ENCODE results near the gene TMEM176A.

TMEM176A gene

DNA sequence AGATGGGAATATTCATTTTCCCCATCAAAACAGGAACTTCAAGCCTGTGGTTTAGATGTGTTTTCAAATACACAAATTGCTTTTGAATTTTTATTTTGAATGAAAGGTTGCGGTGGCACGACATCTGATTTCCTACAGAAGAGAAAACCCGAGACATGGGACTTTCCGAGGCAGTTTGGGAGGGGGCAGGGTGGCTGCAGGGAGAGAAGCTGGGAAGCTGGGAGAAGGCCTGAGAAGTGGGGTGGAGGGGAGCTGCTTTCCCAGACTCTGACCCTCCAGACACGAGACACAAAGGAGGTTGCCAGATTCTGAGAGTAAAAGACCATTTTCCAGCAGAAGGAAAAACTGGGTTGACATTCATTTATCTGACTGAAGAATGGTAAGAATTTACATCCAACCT, 19.6 kb downstream of the TMEM176A start:
- no peak for DNase-seq

DNA sequence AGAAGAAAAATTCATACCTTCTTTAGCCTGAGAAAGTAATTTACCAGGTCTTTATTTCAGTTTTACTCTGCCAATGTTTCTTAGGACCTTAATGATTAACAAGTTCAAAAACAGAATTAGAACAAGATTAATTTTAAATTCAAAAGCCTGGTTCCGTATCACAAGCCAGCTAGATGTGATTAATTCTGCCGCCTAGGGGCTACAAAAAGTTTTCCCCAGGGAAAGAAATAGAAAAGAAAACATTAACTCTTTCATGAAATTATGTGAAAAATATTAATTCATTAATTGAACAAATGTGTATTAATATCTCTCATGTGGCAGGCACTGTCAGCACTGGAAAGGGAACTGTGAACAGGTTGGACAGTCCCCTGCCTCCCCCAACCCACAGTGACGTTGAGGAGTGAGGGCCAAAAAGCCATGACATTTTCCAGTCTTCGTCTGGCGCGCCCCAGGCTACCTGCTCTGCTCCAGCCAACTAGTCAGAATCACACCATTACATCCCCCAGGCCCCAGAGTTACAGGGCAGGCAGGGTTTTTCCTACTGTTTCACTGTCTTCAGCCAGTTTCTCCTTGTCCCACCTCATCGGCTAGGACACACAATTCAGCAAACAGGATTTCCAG, 20.1 kb downstream of the TMEM176A start:
- no peak for DNase-seq

DNA sequence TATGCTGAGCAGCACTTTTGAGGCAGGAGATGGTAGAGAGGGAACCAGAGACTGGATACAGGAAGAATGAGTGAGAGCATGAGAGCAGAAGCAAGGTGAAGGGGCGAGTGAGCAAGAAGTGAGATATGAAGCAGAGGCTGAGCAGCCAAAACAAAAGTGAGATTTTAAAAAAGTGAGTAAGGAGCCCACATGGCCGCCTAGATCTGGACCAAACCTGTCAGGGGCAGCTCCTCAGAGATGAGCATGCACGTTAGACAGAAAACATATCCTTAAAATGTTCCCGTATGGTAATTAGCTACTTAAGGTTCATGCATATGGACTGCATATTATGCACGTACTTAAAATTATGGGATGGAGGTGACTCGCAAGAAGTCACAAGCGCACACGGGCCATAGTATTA, 22.5 kb downstream of the TMEM176A start:
- no peak for DNase-seq

DNA sequence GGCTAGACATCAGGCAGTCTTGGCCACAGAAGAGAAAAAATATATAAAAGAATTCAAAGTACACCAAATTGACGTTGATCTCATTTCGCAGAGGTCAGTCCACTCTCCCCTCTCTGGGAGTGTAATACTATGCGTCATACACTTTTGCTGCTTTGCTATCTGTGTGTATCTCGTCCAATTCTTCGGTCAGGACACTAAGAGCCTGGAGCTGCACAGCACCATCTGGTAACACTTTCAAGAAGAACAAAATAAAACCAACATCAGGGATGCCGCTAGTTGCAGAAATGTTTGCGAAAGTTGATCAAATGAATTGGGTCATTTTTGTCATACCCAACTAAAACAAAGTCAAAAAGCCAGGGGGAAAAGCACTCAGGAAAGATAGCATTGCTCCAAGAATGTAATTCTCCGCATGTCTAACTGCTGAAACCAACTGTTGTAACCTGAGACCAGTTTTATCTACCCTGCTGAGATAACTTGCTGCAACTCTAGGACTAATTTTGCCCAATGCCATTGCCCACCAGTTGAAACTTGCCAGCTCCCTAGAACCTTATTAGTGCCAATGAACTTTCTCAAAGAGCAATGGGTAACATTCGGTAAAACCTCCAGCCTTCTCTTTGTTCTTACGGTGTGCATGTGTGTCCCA, 23.0 kb downstream of the TMEM176A start:
- DNase-seq = no peak

DNA sequence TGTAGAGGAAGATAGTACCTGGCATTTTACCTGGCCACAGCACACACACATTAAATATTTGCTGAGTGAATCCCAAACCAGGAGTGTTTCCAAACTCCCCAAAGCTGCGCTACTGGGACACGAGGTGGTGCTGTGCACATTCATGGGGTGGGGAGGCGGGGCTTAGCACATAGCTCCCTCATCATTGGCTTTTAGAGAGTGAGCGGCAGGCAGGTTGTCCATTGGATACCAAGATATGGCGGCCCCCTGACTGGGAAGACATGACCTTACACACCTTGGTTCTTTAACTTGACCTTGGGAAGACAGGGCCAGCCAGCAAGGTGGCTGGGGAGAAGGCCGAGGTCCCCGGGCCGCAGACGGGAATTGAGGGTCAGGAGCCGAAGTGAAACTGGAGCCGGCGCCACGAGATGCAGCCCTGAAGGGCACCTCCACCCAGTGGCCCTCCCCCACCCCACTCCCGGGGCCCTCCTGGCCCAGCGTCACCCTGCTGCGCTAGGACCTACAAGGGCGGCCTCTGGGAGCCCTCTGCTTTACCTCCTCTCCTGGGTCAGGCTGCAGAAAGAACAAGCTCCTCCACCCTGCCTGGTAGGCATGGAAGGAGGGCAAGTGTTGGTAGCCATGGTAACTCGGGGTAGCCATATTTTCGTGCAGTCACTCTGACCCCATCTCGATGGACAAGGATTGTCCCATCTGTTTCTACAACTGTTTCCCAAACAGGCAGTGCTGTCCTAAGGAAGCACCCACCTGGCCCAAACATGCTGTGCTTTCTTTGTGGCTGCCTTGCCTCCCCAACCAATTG, 24.0 kb downstream of the TMEM176A start:
- DNase-seq = no peak

DNA sequence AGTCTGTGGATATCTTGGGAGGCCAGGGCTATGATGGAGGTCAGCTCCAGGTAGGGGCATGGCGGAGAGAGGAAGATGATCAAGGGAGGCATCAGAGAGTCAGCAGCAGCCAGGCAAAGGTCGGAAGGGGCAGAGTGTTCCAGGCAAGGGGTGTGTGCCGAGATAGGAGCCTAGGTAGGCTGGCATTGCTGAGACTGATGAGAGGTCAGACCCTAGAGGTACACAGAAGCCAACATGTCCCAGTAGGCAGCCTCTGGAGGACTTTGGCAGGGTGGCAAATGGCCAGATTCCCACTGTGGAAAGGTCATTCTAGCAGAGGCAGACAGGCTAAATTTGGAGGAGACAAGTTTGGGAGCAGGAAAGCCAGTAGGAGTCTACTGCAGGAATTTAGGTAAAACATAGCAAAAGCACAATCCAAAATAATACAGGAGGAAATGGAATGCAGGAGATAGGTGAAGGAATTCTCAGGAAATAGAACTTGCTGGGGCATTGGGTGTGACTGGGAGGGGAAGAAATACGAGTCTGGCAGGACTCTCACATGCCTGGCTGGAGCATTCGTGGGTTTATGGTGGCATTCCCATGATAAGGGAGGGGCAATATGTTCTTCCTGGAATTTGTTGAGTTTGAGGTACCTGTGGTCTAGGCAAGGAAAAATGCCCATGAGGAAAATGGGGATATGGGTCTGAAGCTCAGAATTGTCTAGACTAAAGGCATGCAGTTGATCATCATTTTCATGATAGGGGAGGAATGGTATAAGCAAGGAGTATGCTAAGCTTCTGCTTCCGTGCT, 25.7 kb downstream of the TMEM176A start:
- no peak for DNase-seq

DNA sequence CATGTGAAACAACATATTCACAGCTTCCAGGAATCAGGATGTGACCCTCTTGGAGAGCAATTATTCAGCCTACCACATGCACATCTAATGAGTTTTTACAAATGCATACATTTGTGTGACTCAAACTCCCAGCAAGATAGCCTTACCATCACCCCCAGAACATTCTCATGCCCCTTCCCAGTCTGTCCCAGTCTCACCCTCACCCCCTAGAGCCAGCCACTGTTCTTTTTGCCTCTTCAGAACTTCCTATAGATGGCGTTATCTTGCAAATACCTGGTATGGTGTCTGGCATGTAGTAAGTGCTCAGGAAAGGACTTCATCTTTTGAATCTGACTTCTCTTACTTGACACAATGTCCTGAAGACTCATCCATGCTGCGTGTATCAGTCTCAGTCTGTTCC, 27.8 kb downstream of the TMEM176A start:
- no peak for DNase-seq

DNA sequence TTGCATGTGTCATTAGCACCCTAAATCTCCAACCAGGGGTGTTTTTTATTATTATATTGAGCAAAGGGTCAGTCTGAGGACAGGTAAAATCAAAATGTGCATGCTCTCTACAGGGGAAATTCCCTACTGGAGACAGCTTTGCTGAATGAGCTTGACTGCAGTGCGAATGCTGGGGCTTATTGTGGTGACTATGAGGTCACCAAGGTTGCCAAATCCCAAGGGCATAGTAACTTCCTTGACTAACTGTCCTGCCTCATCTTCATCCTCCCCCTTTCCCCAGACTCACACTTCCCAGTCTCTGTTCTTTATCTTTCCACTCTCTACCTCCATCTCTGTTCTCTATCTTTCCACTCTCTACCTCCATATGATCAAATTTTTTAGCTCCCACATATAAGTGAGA, 28.9 kb downstream of the TMEM176A start:
- DNase-seq = no peak

DNA sequence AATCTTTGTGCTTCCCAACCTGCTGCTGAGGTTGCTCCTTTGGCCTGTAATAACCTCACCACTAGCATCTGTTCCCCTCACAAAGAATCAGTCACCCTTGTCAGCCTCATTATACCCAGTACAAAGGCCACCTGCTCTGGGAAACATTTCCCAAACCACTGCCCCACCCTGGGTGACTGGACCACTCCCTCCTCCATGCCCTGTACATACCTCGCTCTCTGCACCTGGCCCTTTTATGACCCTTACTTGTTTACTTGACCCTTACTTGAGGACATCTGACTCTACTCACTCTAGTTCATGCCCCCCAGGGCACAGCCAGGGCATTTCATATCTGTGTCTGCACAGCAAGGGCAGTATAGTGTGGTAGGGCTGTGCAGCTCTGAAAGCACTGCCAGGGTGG, 30.4 kb downstream of the TMEM176A start:
- no peak for DNase-seq

DNA sequence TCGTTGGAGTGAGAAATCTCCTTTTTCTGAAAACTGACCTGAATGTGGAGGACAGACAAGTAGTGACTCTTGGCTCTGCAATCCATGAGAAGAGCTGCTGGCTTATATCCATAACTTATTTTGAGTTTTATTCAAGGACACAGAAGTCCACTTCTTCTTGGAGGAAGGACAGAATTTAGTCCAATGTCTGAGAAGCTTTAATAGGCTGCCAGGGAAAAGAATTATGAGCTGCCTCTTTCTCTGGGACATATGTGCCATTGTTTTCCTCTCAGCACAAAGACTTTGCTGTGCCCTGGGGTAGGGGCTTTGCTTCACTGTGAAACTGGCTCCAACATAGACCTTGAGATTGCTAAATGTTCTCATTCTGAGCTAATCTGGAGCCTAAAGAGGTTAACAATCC, 31.3 kb downstream of the TMEM176A start:
- no peak for DNase-seq

DNA sequence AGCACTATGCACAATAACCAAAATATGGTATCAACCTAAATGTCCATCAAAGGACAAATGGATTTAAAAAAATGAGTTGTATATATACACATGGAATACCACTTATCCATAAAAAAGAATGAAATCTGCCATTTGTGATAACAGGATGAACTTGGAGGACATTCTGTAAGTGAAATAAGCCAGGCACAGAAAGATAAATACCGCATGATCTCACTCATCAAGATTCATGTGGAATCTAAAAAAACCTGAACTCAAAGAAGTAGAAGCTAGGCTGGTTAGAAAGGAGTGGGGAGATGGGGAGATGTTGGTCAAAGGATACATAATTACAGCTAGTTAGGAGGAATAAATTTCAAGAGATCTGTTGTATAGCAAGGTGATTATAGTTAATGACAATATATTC, 34.5 kb downstream of the TMEM176A start:
- DNase-seq = no peak

DNA sequence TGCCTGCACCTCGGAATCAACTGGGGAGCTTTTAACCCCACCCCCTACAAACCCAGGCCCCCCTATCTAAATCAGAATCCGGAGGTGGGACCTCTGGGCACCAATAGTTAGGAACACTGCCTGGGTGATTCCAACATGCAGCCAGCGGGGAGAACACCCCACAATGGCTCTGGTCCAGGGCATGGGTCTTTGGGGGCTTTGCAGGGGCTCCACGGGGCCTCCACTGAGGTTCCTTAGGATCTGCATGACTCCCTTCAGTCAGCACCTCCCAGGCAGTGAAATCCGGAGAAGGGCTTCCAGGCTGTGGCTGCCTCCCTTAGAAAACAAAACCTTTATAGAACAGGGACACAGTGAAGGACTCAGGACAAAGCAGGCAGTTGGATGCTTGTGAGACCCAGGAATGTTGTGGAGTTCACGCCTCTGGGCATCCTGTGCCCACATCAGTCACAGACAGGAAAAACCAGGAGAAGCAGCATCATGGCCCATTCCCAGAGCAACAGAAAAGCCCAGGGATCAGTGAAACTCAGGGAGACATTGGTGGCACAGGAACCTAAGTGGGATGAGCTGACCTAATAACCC, 35.2 kb downstream of the TMEM176A start:
- no peak for DNase-seq

DNA sequence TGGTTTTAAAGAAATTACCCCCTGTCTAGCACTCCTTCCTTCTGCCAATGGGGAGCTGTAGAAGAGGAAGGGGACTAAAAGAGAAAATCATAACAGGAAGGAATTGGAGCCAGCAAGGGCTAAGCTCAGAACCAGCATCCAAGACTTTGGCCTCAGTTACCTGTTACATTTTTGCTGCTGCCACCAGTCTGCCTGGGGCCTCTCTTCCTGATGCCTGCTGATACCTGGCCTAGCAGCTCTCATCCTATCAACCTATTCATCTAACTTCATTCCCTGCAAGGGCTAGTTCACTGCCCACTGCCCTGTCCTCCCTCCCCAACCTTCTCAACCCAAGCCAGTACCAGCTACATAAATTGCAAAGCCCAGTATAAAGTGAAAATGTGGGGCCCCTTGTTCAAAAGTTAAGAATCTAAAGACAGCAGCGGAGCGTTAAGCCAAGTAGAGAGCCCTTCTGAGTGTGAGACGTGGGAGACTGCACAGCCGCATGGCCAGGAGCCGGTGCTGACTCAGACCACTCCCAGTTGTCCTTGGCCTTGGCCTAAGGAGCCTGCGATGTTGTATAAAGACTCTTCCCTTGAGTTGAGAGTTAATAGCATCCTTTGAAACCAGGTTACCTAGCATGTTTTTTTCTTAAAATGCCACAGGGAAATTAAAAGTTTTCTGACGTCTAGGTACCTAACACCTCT, 38.5 kb downstream of the TMEM176A start:
- no peak for DNase-seq

DNA sequence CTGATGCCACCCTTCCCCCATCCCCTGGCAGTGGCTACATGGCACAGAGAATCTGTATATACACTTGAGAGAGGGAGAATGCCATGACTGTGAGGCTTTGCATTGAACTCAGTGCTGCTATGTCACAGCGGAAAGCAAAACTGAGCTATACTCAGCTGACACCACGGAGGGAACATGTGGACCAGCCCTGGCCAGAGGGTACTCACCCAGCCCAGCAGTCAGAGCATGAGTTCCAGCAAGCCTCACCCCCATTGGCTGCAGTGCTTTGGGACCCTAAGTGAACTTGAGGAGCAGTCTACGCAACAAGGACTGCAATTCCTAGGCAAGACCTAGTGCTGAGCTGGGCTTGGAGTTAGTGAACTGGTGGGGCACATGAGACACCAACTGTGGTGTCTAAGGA, 41.4 kb downstream of the TMEM176A start:
- no peak for DNase-seq

DNA sequence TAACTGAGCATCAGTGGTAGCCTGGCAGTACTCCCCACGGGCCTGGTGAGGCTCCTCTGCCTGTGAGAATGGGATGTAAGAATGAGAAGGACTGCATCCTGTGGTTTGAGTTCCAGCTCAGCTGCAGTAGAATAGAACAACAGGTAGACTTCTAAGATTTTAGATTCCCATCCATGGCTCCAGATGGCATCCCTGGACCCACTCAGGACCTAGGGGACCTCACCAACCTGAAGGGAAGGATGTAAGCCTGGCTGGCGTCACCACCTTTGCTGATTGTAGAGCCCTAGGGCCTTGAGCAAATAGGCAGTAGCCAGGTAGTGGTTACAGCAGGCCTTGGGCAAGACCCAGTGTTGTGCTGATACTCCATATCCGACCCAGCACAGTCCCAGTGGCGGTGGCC, 42.1 kb downstream of the TMEM176A start:
- DNase-seq = no peak

DNA sequence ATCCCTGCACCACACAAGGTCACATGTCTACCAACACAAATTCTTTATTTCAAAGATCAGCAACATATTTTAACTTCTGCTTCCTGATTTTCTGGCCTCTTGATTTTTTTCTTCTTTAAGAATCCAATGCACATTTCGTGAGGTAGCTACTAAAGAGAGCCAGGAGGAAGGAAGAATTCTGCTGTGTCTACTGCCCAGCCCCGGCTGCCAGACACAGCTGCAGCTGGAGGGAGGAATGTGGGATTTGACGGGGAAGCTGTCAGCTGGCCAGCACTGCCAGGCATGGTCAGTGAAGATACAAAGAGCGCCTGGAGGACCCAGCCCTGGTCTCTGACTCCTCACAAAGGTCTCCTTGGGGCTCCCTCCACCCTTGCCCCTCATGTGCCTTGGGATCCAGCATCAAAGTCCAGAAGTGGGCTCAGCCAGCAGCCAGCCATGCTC, 44.9 kb downstream of the TMEM176A start:
- DNase-seq = no peak

DNA sequence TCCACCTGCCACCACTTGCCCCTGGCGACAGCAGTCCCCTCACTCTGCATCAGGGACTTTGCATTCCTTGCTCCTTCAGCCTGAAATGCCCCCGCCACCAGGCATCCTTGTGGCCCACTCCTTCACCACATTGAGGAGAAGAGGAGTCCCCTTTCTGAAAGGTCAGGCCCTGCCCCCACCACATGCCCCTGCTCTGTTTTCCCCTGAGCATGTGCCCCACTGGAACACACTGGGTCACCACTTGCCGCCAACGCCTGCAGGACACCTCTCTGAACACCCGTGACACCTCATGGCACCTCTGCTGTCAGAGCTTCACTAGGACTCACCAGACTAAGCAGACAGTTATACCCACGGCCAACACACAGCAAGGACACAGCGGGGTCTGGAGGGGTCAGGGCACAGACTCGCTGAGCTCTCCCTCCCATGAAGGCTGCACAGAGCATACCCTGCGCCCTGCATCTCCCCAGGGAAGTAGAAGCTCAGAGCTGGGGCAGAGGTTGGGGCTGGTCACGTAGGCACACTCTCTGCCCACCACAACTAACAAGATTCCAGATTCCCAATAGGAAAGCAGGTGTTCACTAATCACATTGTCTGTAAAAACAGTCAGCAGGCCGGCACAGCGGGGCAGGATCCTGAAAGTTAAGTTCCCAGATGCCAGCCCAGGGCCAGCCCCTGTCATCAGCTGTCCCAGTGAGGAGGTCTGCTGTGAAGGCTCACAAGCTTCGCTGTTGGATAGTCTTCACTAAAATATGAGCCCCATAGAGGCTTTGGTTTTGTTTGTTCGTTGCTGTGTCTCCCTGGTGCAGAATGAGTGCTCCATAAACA, 45.9 kb downstream of the TMEM176A start:
- no peak for DNase-seq

DNA sequence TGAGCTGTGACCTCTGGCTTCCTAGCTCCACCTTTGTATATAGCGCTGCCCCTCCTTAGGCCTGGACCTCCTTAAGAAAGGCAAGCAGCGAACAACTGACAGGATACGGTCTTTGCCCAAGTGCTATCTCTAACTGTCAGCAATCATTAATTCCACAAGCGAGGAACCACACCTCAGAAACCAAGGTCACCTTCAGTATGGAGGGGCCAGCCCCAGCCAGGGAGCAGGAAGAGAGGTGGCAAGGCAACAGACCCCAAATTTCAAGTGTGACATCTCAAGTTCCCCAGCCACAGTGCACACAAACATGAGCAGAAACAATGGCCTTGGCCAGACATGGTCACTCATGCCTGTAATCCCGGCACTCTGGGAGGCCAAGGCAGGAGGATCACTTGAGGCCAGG, 47.0 kb downstream of the TMEM176A start:
- no peak for DNase-seq

DNA sequence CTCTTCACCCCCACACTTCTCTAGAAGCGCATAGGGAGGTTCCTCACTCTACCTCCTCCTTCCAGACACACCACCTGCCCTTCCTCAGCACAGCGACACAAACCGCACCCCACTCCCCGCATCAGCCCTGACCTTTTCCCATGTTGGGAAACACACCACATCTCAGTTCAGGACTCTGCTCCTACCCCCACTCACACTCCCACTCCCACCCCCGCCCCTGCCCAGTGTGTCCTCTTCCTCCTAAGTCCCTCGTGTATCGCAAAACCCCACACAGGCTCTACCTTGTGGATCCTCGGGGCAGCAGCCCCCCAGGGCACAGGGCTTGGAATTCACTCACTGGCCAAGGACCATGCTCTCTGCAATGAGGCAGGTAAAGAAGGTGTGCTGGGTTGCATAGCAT, 47.5 kb downstream of the TMEM176A start:
- DNase-seq = no peak

DNA sequence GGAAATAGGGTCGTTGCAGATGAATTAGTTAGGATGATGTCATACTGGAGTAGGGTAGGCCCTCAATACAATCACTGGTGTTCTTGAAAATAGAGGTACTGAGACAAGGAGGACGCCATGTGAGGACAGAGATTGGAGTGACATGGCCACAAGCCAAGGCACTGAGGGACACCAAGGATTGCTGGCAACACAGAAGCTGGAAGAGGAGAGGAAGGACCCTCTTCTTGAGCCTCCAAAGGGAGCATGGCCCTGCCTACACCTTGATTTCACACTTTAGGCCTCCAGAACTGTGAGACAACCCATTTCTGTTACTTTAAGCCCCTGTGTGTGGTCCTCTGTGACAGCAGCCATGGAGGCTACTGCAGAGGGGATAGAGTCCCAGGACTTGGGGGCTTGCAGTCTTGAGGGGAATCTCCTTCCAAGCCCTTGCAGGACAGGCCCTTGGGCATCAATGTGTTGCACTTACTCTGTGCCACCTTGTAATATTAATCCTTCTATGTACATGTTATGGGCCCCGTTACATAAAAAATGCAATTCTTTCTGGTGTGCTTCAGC, 48.1 kb downstream of the TMEM176A start:
- no peak for DNase-seq

DNA sequence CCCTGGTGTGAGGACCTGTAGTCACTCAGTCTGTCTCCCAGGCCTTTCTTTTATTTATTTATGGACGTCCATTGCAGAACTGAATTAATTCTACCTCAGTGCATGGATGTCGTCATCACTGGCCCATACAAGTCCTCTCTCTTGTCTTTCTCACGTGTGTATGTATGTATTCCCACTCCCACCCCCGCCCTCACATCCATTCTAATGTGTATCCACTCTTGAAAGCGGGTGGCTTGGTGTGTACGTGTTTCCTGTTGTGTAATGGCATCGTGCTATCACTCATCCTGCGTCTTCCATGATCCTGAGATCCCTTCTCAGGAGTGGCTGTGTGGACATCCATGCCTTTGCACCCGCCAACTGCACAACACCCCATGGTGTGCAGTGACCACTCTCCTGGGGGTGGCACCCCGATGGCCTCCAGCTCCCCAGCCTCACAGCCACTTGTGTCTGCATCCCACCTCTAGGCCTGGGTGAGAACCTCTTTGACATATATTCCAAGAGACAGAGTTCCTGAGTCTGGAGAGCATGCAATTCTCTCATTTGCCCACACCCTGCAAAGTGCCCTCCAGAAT, 48.7 kb downstream of the TMEM176A start:
- DNase-seq = no peak
